Breast epithelium (tissue), 4 donors: Measurements from ENCODE around the gene SPIN2A. TPM values are rescaled to one million over a fixed set of nuclear protein-coding genes. Genes with fewer than 3 reads are reported as not detected.
A peak's percentile ranks its signal among the peaks of the same experiment; 100 is the strongest.
"Not testable (repeated sequence)": the region's sequence is repeated elsewhere in the genome, so short reads cannot be mapped to it uniquely, and the experiment has no call there.

ENCODE experiments used
- DNase-seq, 2 donors: peaks; one replicate each; pipeline ENCODE4 v3.0.0-alpha.2; 2019; ENCODE audit warnings: low spot score in 2 of 2
- H3K27ac ChIP-seq, 2 donors: fragments of 200-600 bp; sonication (generic) in 1 of 2; one replicate each; pipeline ENCODE4 v1.5.1; 2016 to 2019; ENCODE audit warnings: mild to moderate bottlenecking in 1 of 2
- H3K27me3 ChIP-seq, 2 donors: fragments of 200-600 bp; sonication (generic) in 1 of 2; one replicate each; pipeline versions ENCODE4 v1.5.1 to v1.6.0; 2017 to 2019; ENCODE audit warnings: control low read depth in 1 of 2, mild to moderate bottlenecking in 1 of 2
- H3K36me3 ChIP-seq: fragments of 200-600 bp; one replicate; pipeline ENCODE4 v1.5.1; 2019
- H3K4me1 ChIP-seq, 2 donors: fragments of 200-600 bp; sonication (generic); one replicate each; pipeline ENCODE4 v1.5.1; 2016 to 2019; ENCODE audit warnings: control low read depth in 1 of 2
- H3K4me3 ChIP-seq, 3 donors: fragments of 200-600 bp; sonication (generic); 1 replicate in 2 of 3; 2 replicates in 1 of 3; pipeline ENCODE4 v1.5.1; 2016 to 2019; ENCODE audit warnings: mild to moderate bottlenecking in 3 of 3, moderate library complexity in 2 of 3
- H3K9me3 ChIP-seq, 2 donors: fragments of 200-600 bp; sonication (generic) in 1 of 2; one replicate each; pipeline ENCODE4 v1.5.1; 2016 to 2019; ENCODE audit warnings: control low read depth in 1 of 2
- CTCF ChIP-seq, 3 donors: fragments of 450-650 bp; IDR thresholded peaks; one replicate each; pipeline ENCODE4 v1.5.1; 2016 to 2017; ENCODE audit warnings: antibody characterized with exemption in 3 of 3, mild to moderate bottlenecking in 3 of 3, moderate library complexity in 3 of 3
- POLR2A ChIP-seq: fragments of 450-650 bp; IDR thresholded peaks from one replicate; pipeline ENCODE4 v1.6.1; 2016; ENCODE audit warnings: antibody characterized with exemption, mild to moderate bottlenecking, moderate library complexity
- POLR2AphosphoS5 ChIP-seq, 3 donors: sonication (generic); formaldehyde crosslinking; IDR thresholded peaks; one replicate each; pipeline ENCODE4 v1.6.1; 2017; ENCODE audit warnings: antibody characterized with exemption in 3 of 3
- intact Hi-C: fragments of 100-400 bp; cut with DNase I; formaldehyde crosslinking; loops from one replicate; pipeline ENCODE4 v1.15.1; 2023; ENCODE audit warnings: low total_unique reads
- total RNA-seq, 3 donors: library from RNA; depleted of rRNA; stranded (reverse); fragments of >200 nt; gene quantifications; one replicate each; pipeline ENCODE4 v1.1.0, GENCODE V29; 2016

Gene SPIN2A
- 1 to 10 TPM in 1 of 3 donors, under 1 TPM in 2; 0.32 to 1.3 (median 0.73) TPM for total RNA-seq

DNA sequence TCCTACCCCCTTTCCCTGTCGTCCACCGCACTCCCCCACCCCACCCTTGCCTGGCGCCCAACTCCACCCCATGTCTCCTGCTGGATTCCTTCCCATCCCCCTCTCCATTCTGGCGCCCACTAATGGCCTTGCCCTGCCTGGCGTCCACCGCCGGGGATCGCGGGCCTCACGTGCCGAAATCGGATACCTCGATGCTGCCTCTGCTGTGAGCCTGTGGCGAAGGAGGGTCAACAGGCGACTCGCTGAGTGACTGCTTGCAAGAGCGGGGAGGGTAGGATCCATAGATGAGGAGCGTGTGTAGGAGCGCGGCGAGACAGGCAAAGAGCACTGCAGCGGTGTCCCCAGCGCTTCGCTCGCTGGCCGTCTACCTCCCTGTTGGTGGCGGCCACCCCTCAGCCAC lies at the start of gene SPIN2A:
SPIN2A (minus strand) TSS at position 325 of the 400 bp plus-strand sequence. CDS start 800 bp downstream, outside the sequence.
- H3K36me3 ChIP-seq, DNase-seq, H3K4me1 ChIP-seq, H3K27me3 ChIP-seq, H3K9me3 ChIP-seq, intact Hi-C loops: not testable (repeated sequence)
- Histone ChIP-seq H3K4me3 (peak within 1 kb of the TSS; percentile 21 to 62 (median 39)), H3K27ac (peak within 1 kb of the TSS in 1 of 2 donors; percentile 63)

GRCh38 chrX:57178605-57179004 lies 41.4 kb upstream of the SPIN2A start:
- TF ChIP-seq CTCF (IDR thresholded peaks at IDR 0.05) (no peak), POLR2AphosphoS5 (IDR thresholded peaks at IDR 0.05) (no peak), POLR2A (no peak)
- H3K4me1 ChIP-seq = no peaks in the 10 kb centered on the region
- H3K4me3 ChIP-seq = no peak overlapping the region

GRCh38 chrX:57177070-57177469 lies 39.9 kb upstream of the SPIN2A start:
- H3K27me3 ChIP-seq = peaks cover 0 to 19% of the 10 kb centered on the region in 2 donors
- peaks cover 4 to 6% of the 10 kb centered on the region in 2 donors for H3K9me3 ChIP-seq
- no peak overlapping the region for H3K27ac ChIP-seq
- no peak overlapping the region for H3K4me3 ChIP-seq
- TF ChIP-seq CTCF (IDR thresholded peaks at IDR 0.05) = no peak
- TF ChIP-seq POLR2A = no peak
- no peak for TF ChIP-seq POLR2AphosphoS5 (IDR thresholded peaks at IDR 0.05)
- no peak for DNase-seq
- H3K36me3 ChIP-seq = no peaks in the 10 kb centered on the region
- no peaks in the 10 kb centered on the region for H3K4me1 ChIP-seq
- intact Hi-C loops = no loop called here

More at GRCh38 chrX:57178605-57179004, 41.4 kb upstream of the SPIN2A start:
- intact Hi-C loops = no loop called here
- H3K36me3 ChIP-seq = no peaks in the 10 kb centered on the region
- no peak overlapping the region for H3K27ac ChIP-seq
- peaks cover 0 to 13% of the 10 kb centered on the region in 2 donors for H3K27me3 ChIP-seq
- peaks cover 5 to 20% of the 10 kb centered on the region in 2 donors for H3K9me3 ChIP-seq
- no peak for DNase-seq

- Histone ChIP-seq H3K27me3 (peaks cover 0 to 9% of the 10 kb centered on the region in 2 donors), H3K4me1 (no peaks in the 10 kb centered on the region), H3K9me3 (no peaks in the 10 kb centered on the region), H3K36me3 (no peaks in the 10 kb centered on the region), H3K4me3 (no peak overlapping the region), H3K27ac (no peak overlapping the region)
- intact Hi-C loops = no loop called here
- TF ChIP-seq CTCF (IDR thresholded peaks at IDR 0.05) (no peak), POLR2A (no peak), POLR2AphosphoS5 (IDR thresholded peaks at IDR 0.05) (no peak)
- DNase-seq = no peak
Observed at GRCh38 chrX:57172544-57172943, 35.3 kb upstream of the SPIN2A start.

DNA sequence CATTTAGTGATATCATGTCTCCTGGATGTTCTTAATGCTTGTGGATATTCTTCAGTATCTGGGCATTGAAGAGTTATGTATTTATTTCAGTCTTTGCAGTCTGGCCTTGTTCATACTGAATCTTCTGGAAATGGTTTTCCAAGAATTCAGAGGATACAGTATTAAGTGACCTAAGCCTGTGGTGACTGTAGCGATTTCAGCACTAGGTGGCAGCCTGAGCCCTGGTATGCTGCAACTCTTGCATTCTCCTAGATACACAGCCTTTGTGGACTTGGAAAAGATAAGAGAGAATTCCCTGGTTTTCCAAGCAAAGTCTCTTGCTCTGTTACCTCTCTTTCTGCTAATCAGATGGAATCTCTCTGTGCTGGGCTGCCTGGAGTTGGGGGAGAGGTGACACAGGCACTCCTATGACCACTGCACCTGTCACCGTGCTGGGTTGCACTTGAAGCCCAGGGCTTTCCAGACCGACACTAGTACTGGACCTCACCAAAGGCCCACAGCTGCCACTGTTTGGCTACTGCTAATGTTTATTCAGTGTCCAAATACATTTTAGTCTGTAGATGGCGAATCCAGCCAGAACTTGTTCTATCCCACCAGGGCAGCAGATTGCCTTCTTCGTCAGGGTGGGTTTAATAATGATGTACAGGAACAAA lies 19.3 kb upstream of the SPIN2A start:
- TF ChIP-seq POLR2AphosphoS5 (IDR thresholded peaks at IDR 0.05) (no peak), CTCF (IDR thresholded peaks at IDR 0.05) (peak in 1 of 3 donors; percentile 21), POLR2A (no peak)
- Histone ChIP-seq H3K4me1 (no peaks in the 10 kb centered on the region), H3K4me3 (no peak overlapping the region), H3K27ac (no peak overlapping the region), H3K36me3 (no peaks in the 10 kb centered on the region), H3K9me3 (peaks cover 5 to 16% of the 10 kb centered on the region in 2 donors), H3K27me3 (peaks cover 0 to 12% of the 10 kb centered on the region in 2 donors)
- DNase-seq = no peak
- intact Hi-C loops = no loop called here
